MCF 10A (cell line): ENCODE results near the gene ZBTB5. TPM values are rescaled to one million over a fixed set of nuclear protein-coding genes. Genes with fewer than 3 reads are reported as not detected.

Experiments used
- BruUV-seq: library from RNA; stranded (reverse); fragments of 400-500 nt; replicated peaks from 2 replicates; lab custom pipeline; 2021; lab: Mats Ljungman, UMichigan
- CTCF ChIA-PET: fragments of 300-600 bp; sonication (Branson Sonifier 250); formaldehyde crosslinking; extraction: SDS; loops from one replicate; lab custom pipeline; 2021; ENCODE audit warnings: antibody characterized with exemption, inconsistent platforms; lab: Yijun Ruan, JAX
- POLR2A ChIA-PET: fragments of 300-600, 350-650 bp; sonication (Branson Sonifier 250); formaldehyde crosslinking; extraction: SDS; loops from one replicate; lab custom pipeline; 2020; ENCODE audit warnings: antibody characterized with exemption, inconsistent platforms; lab: Yijun Ruan, JAX
- DNase-seq: peaks from one replicate; pipeline ENCODE4 v3.0.0-alpha.2; 2018; ENCODE audit not compliant: unreplicated experiment
- H3K27ac Mint-ChIP-seq: one replicate; pipeline ENCODE4 v1.8.0; 2022; ENCODE audit warnings: mild to moderate bottlenecking, low read depth, mixed read lengths; ENCODE audit not compliant: unreplicated experiment
- H3K27me3 Mint-ChIP-seq: one replicate; pipeline ENCODE4 v1.8.0; 2022; ENCODE audit warnings: mixed read lengths; ENCODE audit not compliant: insufficient read depth, unreplicated experiment
- H3K36me3 Mint-ChIP-seq: one replicate; pipeline ENCODE4 v1.8.0; 2022; ENCODE audit warnings: mild to moderate bottlenecking, moderate library complexity, mixed read lengths; ENCODE audit not compliant: insufficient read depth, unreplicated experiment
- H3K4me1 Mint-ChIP-seq: one replicate; pipeline ENCODE4 v1.8.0; 2022; ENCODE audit warnings: mixed read lengths; ENCODE audit not compliant: insufficient read depth, unreplicated experiment
- H3K4me3 Mint-ChIP-seq: one replicate; pipeline ENCODE4 v1.8.0; 2022; ENCODE audit warnings: mild to moderate bottlenecking, moderate library complexity, mixed read lengths; ENCODE audit not compliant: unreplicated experiment
- H3K9me3 Mint-ChIP-seq: one replicate; pipeline ENCODE4 v1.8.0; 2022; ENCODE audit warnings: mixed read lengths; ENCODE audit not compliant: unreplicated experiment
- CTCF ChIP-seq: fragments of 200-600 bp; IDR thresholded peaks from one replicate; pipeline ENCODE4 v1.8.0; 2022; ENCODE audit warnings: antibody characterized with exemption, mild to moderate bottlenecking; ENCODE audit not compliant: unreplicated experiment
- intact Hi-C: fragments of 100-400 bp; cut with micrococcal nuclease; formaldehyde crosslinking; loops from 2 replicates; pipeline ENCODE4 v1.14.1; 2022
- total RNA-seq: library from RNA; stranded (reverse); gene quantifications from 2 replicates; pipeline ENCODE4 v1.2.3, GENCODE V29; 2022

ZBTB5 gene
- total RNA-seq, 1 experiment from 2014 or later, result 9.0 TPM

GRCh38 chr9:37496020-37496419 lies 30.8 kb upstream of the ZBTB5 start:
- POLR2A ChIA-PET, result interaction anchor here (0.6 to 2.0 kb wide), 3 partner anchors 9 to 890 kb away, joined by 3 to 15 read pairs (median 3); no protein-coding TSS in a partner anchor
- no TSS peak for BruUV-seq
- Mint-ChIP-seq H3K27me3 (no peaks in the 10 kb centered on the region), H3K27ac (no peak overlapping the region), H3K4me1 (no peaks in the 10 kb centered on the region), H3K4me3 (no peak overlapping the region), H3K9me3 (no peaks in the 10 kb centered on the region), H3K36me3 (peaks cover 90% of the 10 kb centered on the region)
- DNase-seq, result no peak
- CTCF ChIA-PET, result interaction anchor here (0.7 kb wide), 1 partner anchor 40 kb away, joined by 5 read pairs; no protein-coding TSS in a partner anchor
- TF ChIP-seq CTCF, result no peak
- intact Hi-C loops, result no loop called here

GRCh38 chr9:37495571-37495970 lies 30.3 kb upstream of the ZBTB5 start:
- no peaks in the 10 kb centered on the region for H3K27me3 Mint-ChIP-seq
- H3K27ac Mint-ChIP-seq, result peak overlapping the region; percentile 35
- H3K9me3 Mint-ChIP-seq, result no peaks in the 10 kb centered on the region
- no peak for TF ChIP-seq CTCF
- ChIA-PET POLR2A (interaction anchor here (0.6 to 2.0 kb wide), 5 partner anchors 8 to 890 kb away, joined by 3 to 15 read pairs (median 3); no protein-coding TSS in a partner anchor), CTCF (interaction anchor here (0.7 kb wide), 2 partner anchors 39 to 500 kb away, joined by 3 to 5 read pairs; no protein-coding TSS in a partner anchor)
- intact Hi-C loops, result no loop called here
- no TSS peak for BruUV-seq
- no peak overlapping the region for H3K4me3 Mint-ChIP-seq
- no peak for DNase-seq
- H3K4me1 Mint-ChIP-seq, result peaks cover 1% of the 10 kb centered on the region
- peaks cover 90% of the 10 kb centered on the region for H3K36me3 Mint-ChIP-seq

GRCh38 chr9:37491939-37492338 lies 26.7 kb upstream of the ZBTB5 start:
- ChIA-PET POLR2A (no interaction called here), CTCF (no interaction called here)
- Mint-ChIP-seq H3K27me3 (no peaks in the 10 kb centered on the region), H3K36me3 (peaks cover 78% of the 10 kb centered on the region), H3K4me3 (no peak overlapping the region), H3K27ac (no peak overlapping the region), H3K9me3 (no peaks in the 10 kb centered on the region), H3K4me1 (peaks cover 11% of the 10 kb centered on the region)
- intact Hi-C loops, result no loop called here
- no TSS peak for BruUV-seq
- no peak for TF ChIP-seq CTCF
- DNase-seq, result no peak

DNA sequence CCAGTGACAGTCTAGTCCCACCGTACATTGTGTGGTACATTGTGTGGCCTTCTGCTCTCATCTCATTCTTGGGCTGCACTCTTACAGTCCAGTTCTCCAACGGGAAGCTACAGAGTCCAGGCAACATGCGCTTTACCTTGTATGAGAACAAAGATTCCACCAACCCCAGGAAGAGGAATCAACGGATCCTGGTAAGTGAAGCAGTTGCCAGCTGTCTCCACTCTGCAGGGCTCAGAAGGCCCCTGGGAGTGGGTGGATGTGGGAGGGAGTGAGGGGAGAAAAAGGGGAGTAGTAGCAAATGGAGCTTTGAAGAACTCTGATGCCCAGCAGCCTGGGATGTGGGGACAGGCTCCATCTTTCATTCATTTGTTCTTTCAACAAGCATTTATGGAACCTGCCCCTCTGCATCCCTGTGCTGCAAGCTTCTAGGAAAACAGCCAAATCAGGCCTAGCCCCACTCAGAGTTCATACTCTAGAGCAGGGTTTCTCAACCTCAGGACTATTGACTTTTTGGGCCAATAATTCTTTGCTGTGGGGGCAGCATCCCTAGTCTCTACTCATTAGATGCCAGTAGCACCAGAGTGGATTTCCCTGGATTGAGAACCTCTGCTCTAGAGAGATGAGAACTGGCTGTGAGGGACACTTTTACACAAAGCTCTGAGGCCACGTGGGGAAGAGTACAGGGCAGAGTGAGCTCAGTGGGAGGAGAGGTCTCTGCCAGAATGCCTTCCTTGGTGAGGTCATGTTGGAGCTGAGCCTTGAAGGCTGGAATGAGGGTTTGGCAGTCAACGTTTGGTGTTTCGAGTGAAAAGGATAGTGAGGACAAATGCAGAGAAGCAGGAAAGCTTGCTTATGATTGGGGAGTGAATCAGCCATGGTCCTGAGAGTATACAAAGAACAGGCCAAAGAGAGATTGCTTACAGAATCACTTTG lies 21.6 kb upstream of the ZBTB5 start:
- ChIA-PET POLR2A (interaction anchor here (0.5 to 4.5 kb wide), 24 partner anchors 9 to 1180 kb away, joined by 3 to 75 read pairs (median 4); partner anchors contain the start of genes DCAF10, EXOSC3, TOMM5 and ZBTB5), CTCF (interaction anchor here (0.6 to 1.4 kb wide), 7 partner anchors 12 to 109 kb away, joined by 3 to 4 read pairs (median 3); partner anchors contain the start of gene ZBTB5)
- Mint-ChIP-seq H3K36me3 (peaks cover 33% of the 10 kb centered on the region), H3K4me1 (peaks cover 21% of the 10 kb centered on the region), H3K27me3 (no peaks in the 10 kb centered on the region), H3K9me3 (no peaks in the 10 kb centered on the region), H3K27ac (peak overlapping the region; percentile 94), H3K4me3 (peak overlapping the region; percentile 90)
- no peak for TF ChIP-seq CTCF
- DNase-seq, result peak; percentile 47
- TSS peak; percentile 79 for BruUV-seq
- intact Hi-C loops, result loop anchor here (5.0 to 10.0 kb wide), 5 partner anchors 105 to 878 kb away; partner anchors contain the start of genes DCAF10, SLC25A51 and TOMM5
